Measurements from ENCODE around the gene SRL. TPM values are rescaled to one million over a fixed set of nuclear protein-coding genes. Genes with fewer than 3 reads are reported as not detected.

The SRL gene
- polyA plus RNA-seq, 1 donor from 2014 or later = not detected

DNA sequence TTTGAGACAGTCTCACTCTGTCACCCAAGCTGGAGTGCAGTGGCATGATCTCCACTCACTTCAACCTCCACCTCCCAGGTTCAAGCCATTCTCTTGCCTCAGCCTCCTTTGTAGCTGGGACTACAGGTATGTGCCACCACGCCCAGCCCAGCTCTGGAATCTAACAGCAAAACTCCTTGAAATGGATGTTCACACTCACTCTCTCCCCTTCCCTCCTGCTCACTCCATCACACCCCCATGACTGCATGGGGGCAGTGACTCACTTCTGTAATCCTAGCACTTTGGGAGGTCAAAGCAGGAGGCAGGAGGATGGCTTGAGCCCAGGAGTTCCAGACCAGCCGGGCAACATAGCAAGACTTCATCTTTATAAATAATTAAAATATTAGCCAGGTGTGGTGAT, 42.1 kb upstream of the SRL start:
- Histone ChIP-seq H2AFZ (ENCODE audit: low read depth, low read length) (no peak overlapping the region), H3K4me2 (ENCODE audit: low read length) (no peak overlapping the region), H4K20me1 (ENCODE audit: insufficient read depth) (no peaks in the 10 kb centered on the region)

DNA sequence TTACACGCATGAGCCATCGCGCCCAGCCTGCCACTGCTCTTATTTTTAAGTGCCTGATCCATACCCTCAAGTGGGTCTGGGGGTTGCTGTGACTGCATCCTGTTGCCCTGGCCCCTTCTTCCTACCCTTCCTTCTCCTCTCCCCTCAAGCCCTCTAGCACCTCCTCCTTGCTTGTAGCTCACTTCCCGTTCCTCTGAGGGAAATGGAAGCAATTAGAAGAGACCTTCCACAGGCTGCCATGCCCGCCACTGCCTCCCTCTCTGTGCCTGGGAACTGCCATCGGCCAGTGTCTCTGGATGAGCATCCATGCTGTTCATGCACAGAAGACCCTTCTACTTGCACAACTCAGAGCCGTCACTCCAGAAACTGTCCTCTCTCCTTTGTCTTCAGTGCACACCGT, 41.6 kb upstream of the SRL start:
- no peak overlapping the region for H3K4me2 ChIP-seq (ENCODE audit: low read length)
- no peak for TF ChIP-seq POLR2AphosphoS5 (IDR thresholded peaks at IDR 0.05)
- TF ChIP-seq RAD21 (conservative IDR thresholded peaks at IDR 0.05) = no peak
- no peaks in the 10 kb centered on the region for H3K27me3 ChIP-seq (ENCODE audit: insufficient read depth, low read depth, low read length)
- H2AFZ ChIP-seq (ENCODE audit: low read depth, low read length) = no peak overlapping the region
- H3K79me2 ChIP-seq (replicated peaks; ENCODE audit: insufficient read depth, low read length) = no peaks in the 10 kb centered on the region
- H3K36me3 ChIP-seq (ENCODE audit: insufficient read depth, low read length) = no peaks in the 10 kb centered on the region
- no peaks in the 10 kb centered on the region for H3F3A ChIP-seq (ENCODE audit: insufficient read depth, low read length, poor library complexity, severe bottlenecking)
- H3K9me2 ChIP-seq (ENCODE audit: insufficient read depth, low read length) = no peaks in the 10 kb centered on the region
- no peak overlapping the region for H3K4me3 ChIP-seq (ENCODE audit: low read length)
- H4K20me1 ChIP-seq (ENCODE audit: insufficient read depth) = no peaks in the 10 kb centered on the region
- no peak overlapping the region for H3K27ac ChIP-seq (ENCODE audit: low read length)
- no peaks in the 10 kb centered on the region for H3K9me3 ChIP-seq (ENCODE audit: low read length)
- H3K9ac ChIP-seq (ENCODE audit: low read length) = no peak overlapping the region

More for the DNA sequence above, 42.1 kb upstream of the SRL start:
- H3K9me3 ChIP-seq (ENCODE audit: low read length) = no peaks in the 10 kb centered on the region
- no peaks in the 10 kb centered on the region for H3K79me2 ChIP-seq (replicated peaks; ENCODE audit: insufficient read depth, low read length)
- H3K9me2 ChIP-seq (ENCODE audit: insufficient read depth, low read length) = no peaks in the 10 kb centered on the region
- H3K4me3 ChIP-seq (ENCODE audit: low read length) = no peak overlapping the region
- no peaks in the 10 kb centered on the region for H3K27me3 ChIP-seq (ENCODE audit: insufficient read depth, low read depth, low read length)
- H3K36me3 ChIP-seq (ENCODE audit: insufficient read depth, low read length) = no peaks in the 10 kb centered on the region
- no peak overlapping the region for H3K27ac ChIP-seq (ENCODE audit: low read length)
- TF ChIP-seq SMC3 (conservative IDR thresholded peaks at IDR 0.05; ENCODE audit: poor library complexity) = no peak
- TF ChIP-seq TAF1 (IDR thresholded peaks at IDR 0.05; ENCODE audit: low read depth) = no peak
- TF ChIP-seq MXI1 (conservative IDR thresholded peaks at IDR 0.05; ENCODE audit: poor library complexity, severe bottlenecking) = no peak
- TF ChIP-seq, protein P1, sequence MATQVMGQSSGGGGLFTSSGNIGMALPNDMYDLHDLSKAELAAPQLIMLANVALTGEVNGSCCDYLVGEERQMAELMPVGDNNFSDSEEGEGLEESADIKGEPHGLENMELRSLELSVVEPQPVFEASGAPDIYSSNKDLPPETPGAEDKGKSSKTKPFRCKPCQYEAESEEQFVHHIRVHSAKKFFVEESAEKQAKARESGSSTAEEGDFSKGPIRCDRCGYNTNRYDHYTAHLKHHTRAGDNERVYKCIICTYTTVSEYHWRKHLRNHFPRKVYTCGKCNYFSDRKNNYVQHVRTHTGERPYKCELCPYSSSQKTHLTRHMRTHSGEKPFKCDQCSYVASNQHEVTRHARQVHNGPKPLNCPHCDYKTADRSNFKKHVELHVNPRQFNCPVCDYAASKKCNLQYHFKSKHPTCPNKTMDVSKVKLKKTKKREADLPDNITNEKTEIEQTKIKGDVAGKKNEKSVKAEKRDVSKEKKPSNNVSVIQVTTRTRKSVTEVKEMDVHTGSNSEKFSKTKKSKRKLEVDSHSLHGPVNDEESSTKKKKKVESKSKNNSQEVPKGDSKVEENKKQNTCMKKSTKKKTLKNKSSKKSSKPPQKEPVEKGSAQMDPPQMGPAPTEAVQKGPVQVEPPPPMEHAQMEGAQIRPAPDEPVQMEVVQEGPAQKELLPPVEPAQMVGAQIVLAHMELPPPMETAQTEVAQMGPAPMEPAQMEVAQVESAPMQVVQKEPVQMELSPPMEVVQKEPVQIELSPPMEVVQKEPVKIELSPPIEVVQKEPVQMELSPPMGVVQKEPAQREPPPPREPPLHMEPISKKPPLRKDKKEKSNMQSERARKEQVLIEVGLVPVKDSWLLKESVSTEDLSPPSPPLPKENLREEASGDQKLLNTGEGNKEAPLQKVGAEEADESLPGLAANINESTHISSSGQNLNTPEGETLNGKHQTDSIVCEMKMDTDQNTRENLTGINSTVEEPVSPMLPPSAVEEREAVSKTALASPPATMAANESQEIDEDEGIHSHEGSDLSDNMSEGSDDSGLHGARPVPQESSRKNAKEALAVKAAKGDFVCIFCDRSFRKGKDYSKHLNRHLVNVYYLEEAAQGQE (IDR thresholded peaks at IDR 0.05; ENCODE audit: borderline replicate concordance) = no peak
- TF ChIP-seq, protein P2, sequence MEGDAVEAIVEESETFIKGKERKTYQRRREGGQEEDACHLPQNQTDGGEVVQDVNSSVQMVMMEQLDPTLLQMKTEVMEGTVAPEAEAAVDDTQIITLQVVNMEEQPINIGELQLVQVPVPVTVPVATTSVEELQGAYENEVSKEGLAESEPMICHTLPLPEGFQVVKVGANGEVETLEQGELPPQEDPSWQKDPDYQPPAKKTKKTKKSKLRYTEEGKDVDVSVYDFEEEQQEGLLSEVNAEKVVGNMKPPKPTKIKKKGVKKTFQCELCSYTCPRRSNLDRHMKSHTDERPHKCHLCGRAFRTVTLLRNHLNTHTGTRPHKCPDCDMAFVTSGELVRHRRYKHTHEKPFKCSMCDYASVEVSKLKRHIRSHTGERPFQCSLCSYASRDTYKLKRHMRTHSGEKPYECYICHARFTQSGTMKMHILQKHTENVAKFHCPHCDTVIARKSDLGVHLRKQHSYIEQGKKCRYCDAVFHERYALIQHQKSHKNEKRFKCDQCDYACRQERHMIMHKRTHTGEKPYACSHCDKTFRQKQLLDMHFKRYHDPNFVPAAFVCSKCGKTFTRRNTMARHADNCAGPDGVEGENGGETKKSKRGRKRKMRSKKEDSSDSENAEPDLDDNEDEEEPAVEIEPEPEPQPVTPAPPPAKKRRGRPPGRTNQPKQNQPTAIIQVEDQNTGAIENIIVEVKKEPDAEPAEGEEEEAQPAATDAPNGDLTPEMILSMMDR (IDR thresholded peaks at IDR 0.05; ENCODE audit: poor library complexity, severe bottlenecking) = no peak
- no peak for TF ChIP-seq RAD21 (conservative IDR thresholded peaks at IDR 0.05)
- no peak for TF ChIP-seq EZH2 (IDR thresholded peaks at IDR 0.05; ENCODE audit: borderline replicate concordance, insufficient read depth, low read length, poor library complexity, severe bottlenecking)
- no peak for TF ChIP-seq EP300 (conservative IDR thresholded peaks at IDR 0.05; ENCODE audit: poor library complexity, severe bottlenecking)
- no peak for TF ChIP-seq POLR2AphosphoS5 (IDR thresholded peaks at IDR 0.05)
- H3F3A ChIP-seq (ENCODE audit: insufficient read depth, low read length, poor library complexity, severe bottlenecking) = no peaks in the 10 kb centered on the region
- no peak overlapping the region for H3K9ac ChIP-seq (ENCODE audit: low read length)

DNA sequence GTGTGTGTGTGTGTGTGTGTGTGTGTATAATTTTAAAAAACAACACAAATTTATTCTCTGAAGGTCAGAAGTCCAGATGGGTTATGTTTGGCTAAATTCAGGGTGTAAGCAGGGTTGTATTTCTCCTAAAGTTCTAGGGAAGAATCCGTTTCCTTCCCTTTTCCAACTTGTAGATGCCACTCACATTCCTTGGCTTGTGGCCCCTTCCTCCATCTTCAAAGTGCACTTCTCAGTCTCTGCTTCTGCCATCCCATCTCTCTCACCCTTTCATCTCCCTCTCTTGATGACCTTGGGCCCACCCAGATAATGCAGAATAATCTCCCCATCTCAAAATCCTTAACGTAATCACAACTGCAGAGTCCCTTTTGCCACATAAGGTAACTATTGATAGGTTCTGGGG, 38.7 kb upstream of the SRL start:
- Histone ChIP-seq H3K79me2 (replicated peaks; ENCODE audit: insufficient read depth, low read length) (no peaks in the 10 kb centered on the region), H2AFZ (ENCODE audit: low read depth, low read length) (no peak overlapping the region), H3K27me3 (ENCODE audit: insufficient read depth, low read depth, low read length) (no peaks in the 10 kb centered on the region), H3K4me3 (ENCODE audit: low read length) (no peak overlapping the region), H3K9me3 (ENCODE audit: low read length) (no peaks in the 10 kb centered on the region), H3K27ac (ENCODE audit: low read length) (no peak overlapping the region), H3K36me3 (ENCODE audit: insufficient read depth, low read length) (no peaks in the 10 kb centered on the region), H3F3A (ENCODE audit: insufficient read depth, low read length, poor library complexity, severe bottlenecking) (no peaks in the 10 kb centered on the region), H3K9ac (ENCODE audit: low read length) (no peak overlapping the region), H3K4me2 (ENCODE audit: low read length) (no peak overlapping the region), H3K9me2 (ENCODE audit: insufficient read depth, low read length) (no peaks in the 10 kb centered on the region), H4K20me1 (ENCODE audit: insufficient read depth) (no peaks in the 10 kb centered on the region)
- TF ChIP-seq EZH2 (IDR thresholded peaks at IDR 0.05; ENCODE audit: borderline replicate concordance, insufficient read depth, low read length, poor library complexity, severe bottlenecking) = no peak
- TF ChIP-seq, protein P1 (IDR thresholded peaks at IDR 0.05; ENCODE audit: borderline replicate concordance) = no peak
- TF ChIP-seq SMC3 (conservative IDR thresholded peaks at IDR 0.05; ENCODE audit: poor library complexity) = no peak
- no peak for TF ChIP-seq TAF1 (IDR thresholded peaks at IDR 0.05; ENCODE audit: low read depth)
- no peak for TF ChIP-seq MXI1 (conservative IDR thresholded peaks at IDR 0.05; ENCODE audit: poor library complexity, severe bottlenecking)
- no peak for TF ChIP-seq POLR2AphosphoS5 (IDR thresholded peaks at IDR 0.05)
- no peak for TF ChIP-seq EP300 (conservative IDR thresholded peaks at IDR 0.05; ENCODE audit: poor library complexity, severe bottlenecking)
- no peak for TF ChIP-seq RAD21 (conservative IDR thresholded peaks at IDR 0.05)
- TF ChIP-seq, protein P2 (IDR thresholded peaks at IDR 0.05; ENCODE audit: poor library complexity, severe bottlenecking) = no peak
